Loucy (cell line): ENCODE measurements around the gene DEFB132.

Source experiments
- H2AFZ ChIP-seq: fragments of 200-600 bp; sonication (generic); 2 replicates; pipeline ENCODE4 v1.6.0; 2016; ENCODE audit warnings: antibody characterized with exemption, mild to moderate bottlenecking, low read length, moderate library complexity
- H3F3A ChIP-seq: fragments of 200-600 bp; 2 replicates; pipeline ENCODE4 v1.6.0; 2016; ENCODE audit warnings: antibody characterized with exemption, low read depth, mild to moderate bottlenecking
- H3K27me3 ChIP-seq: fragments of 200-600 bp; sonication (generic); 2 replicates; pipeline ENCODE4 v1.6.1; 2014; ENCODE audit warnings: low read length, mild to moderate bottlenecking; ENCODE audit not compliant: insufficient read depth, poor library complexity, severe bottlenecking
- H3K36me3 ChIP-seq: fragments of 200-600 bp; sonication (generic); 2 replicates; pipeline ENCODE4 v1.6.1; 2016; ENCODE audit warnings: low read length; ENCODE audit not compliant: insufficient read depth
- H3K4me1 ChIP-seq: fragments of 200-600 bp; sonication (generic); 2 replicates; pipeline ENCODE4 v1.5.1; 2014; ENCODE audit warnings: low read length, mild to moderate bottlenecking; ENCODE audit not compliant: insufficient read depth, poor library complexity, severe bottlenecking
- H3K4me2 ChIP-seq: fragments of 200-600 bp; sonication (generic); 2 replicates; pipeline ENCODE4 v1.6.0; 2014; ENCODE audit warnings: antibody characterized with exemption, low read length, low read depth, mild to moderate bottlenecking; ENCODE audit not compliant: poor library complexity, severe bottlenecking
- H3K4me3 ChIP-seq: fragments of 200-600 bp; sonication (generic); 2 replicates; pipeline ENCODE4 v1.5.1; 2014; ENCODE audit warnings: low read length, mild to moderate bottlenecking, mixed read lengths; ENCODE audit not compliant: poor library complexity, severe bottlenecking
- H3K79me2 ChIP-seq: fragments of 200-600 bp; sonication (generic); 2 replicates; pipeline ENCODE4 v1.6.1; 2014; ENCODE audit warnings: low read length; ENCODE audit not compliant: insufficient read depth
- H3K9ac ChIP-seq: fragments of 200-600 bp; sonication (generic); 2 replicates; pipeline ENCODE4 v1.6.0; 2014; ENCODE audit warnings: mild to moderate bottlenecking, low read depth, low read length, moderate library complexity; ENCODE audit not compliant: poor library complexity, severe bottlenecking
- H3K9me2 ChIP-seq: fragments of 200-600 bp; sonication (generic); replicated peaks from 2 replicates; pipeline ENCODE4 v1.6.1; 2016; ENCODE audit warnings: low read depth, low read length, mixed read lengths
- H3K9me3 ChIP-seq: fragments of 200-600 bp; sonication (generic); 2 replicates; pipeline ENCODE4 v1.6.1; 2014; ENCODE audit warnings: mild to moderate bottlenecking, antibody characterized with exemption, low read length, low read depth; ENCODE audit not compliant: insufficient read depth
- H4K20me1 ChIP-seq: fragments of 200-600 bp; sonication (generic); 2 replicates; pipeline ENCODE4 v1.6.0; 2014; ENCODE audit warnings: antibody characterized with exemption, low read length, mild to moderate bottlenecking; ENCODE audit not compliant: insufficient read depth, poor library complexity, severe bottlenecking
- CTCF ChIP-seq: fragments of 200-600 bp; sonication (generic); conservative IDR thresholded peaks from 2 replicates; pipeline ENCODE4 v1.5.1; 2014; ENCODE audit warnings: mild to moderate bottlenecking, antibody characterized with exemption, low read length
- EZH2phosphoT487 ChIP-seq: fragments of 200-600 bp; IDR thresholded peaks from 2 replicates; pipeline ENCODE4 v1.6.1; 2018; ENCODE audit warnings: antibody characterized with exemption, mild to moderate bottlenecking, moderate library complexity, borderline replicate concordance

DEFB132 gene

DNA sequence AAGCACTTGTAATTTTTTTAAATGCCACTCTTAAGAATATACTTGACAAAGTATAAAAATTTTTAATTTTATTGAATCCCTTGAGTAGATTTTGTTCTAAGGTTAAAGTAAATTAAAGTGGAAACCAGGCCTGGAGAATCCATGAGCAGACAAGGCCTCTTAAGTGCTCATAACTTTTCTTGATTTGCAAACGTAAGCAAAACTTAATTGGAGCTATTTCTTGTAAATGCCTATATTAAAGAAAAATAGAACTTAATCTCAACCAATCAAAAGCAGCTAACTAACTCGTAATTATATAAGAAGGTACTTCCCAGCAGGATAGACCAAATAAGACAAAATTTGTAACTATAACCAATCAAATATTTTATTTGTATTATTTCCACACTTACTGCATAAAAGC is 43.1 kb upstream of the DEFB132 start:
- Histone ChIP-seq H3K9me3 (no peaks in the 10 kb centered on the region), H4K20me1 (no peaks in the 10 kb centered on the region), H3K4me2 (no peak overlapping the region), H3K79me2 (no peaks in the 10 kb centered on the region), H3K36me3 (no peaks in the 10 kb centered on the region), H2AFZ (no peak overlapping the region), H3K27me3 (no peaks in the 10 kb centered on the region), H3K9me2 (no peaks in the 10 kb centered on the region), H3K4me1 (no peaks in the 10 kb centered on the region), H3K4me3 (no peak overlapping the region), H3F3A (no peaks in the 10 kb centered on the region), H3K9ac (no peak overlapping the region)
- no peak for TF ChIP-seq EZH2phosphoT487
- no peak for TF ChIP-seq CTCF

GRCh38 chr20:215796-216195 is 41.7 kb upstream of the DEFB132 start:
- H3K9me2 ChIP-seq = no peaks in the 10 kb centered on the region
- H3K9ac ChIP-seq = no peak overlapping the region
- no peaks in the 10 kb centered on the region for H4K20me1 ChIP-seq
- no peaks in the 10 kb centered on the region for H3K9me3 ChIP-seq
- TF ChIP-seq EZH2phosphoT487 = no peak
- H3K79me2 ChIP-seq = no peaks in the 10 kb centered on the region
- H3K4me3 ChIP-seq = no peak overlapping the region
- H3K36me3 ChIP-seq = no peaks in the 10 kb centered on the region
- H3K4me2 ChIP-seq = no peak overlapping the region
- H3K27me3 ChIP-seq = no peaks in the 10 kb centered on the region
- H2AFZ ChIP-seq = no peak overlapping the region
- no peaks in the 10 kb centered on the region for H3K4me1 ChIP-seq
- H3F3A ChIP-seq = no peaks in the 10 kb centered on the region

- no peak overlapping the region for H3K4me2 ChIP-seq
Observed at GRCh38 chr20:217266-217665, 40.3 kb upstream of the DEFB132 start.

More at GRCh38 chr20:217266-217665, 40.3 kb upstream of the DEFB132 start:
- Histone ChIP-seq H3K9me3 (no peaks in the 10 kb centered on the region), H3F3A (no peaks in the 10 kb centered on the region), H3K9me2 (no peaks in the 10 kb centered on the region), H2AFZ (no peak overlapping the region), H3K4me1 (no peaks in the 10 kb centered on the region), H3K79me2 (no peaks in the 10 kb centered on the region), H3K4me3 (no peak overlapping the region), H4K20me1 (no peaks in the 10 kb centered on the region), H3K36me3 (no peaks in the 10 kb centered on the region), H3K9ac (no peak overlapping the region), H3K27me3 (no peaks in the 10 kb centered on the region)
- TF ChIP-seq CTCF = no peak
- TF ChIP-seq EZH2phosphoT487 = no peak
